Activated CD4-positive, alpha-beta T cell treated with anti-CD3 and anti-CD28 coated beads for 4 hours (primary cell): Measurements from ENCODE around the gene MYO3B.

Source experiments
- DNase-seq, 2 donors: peaks; one replicate each; pipeline ENCODE4 v3.0.0-alpha.2; 2020

The MYO3B gene, protein sequence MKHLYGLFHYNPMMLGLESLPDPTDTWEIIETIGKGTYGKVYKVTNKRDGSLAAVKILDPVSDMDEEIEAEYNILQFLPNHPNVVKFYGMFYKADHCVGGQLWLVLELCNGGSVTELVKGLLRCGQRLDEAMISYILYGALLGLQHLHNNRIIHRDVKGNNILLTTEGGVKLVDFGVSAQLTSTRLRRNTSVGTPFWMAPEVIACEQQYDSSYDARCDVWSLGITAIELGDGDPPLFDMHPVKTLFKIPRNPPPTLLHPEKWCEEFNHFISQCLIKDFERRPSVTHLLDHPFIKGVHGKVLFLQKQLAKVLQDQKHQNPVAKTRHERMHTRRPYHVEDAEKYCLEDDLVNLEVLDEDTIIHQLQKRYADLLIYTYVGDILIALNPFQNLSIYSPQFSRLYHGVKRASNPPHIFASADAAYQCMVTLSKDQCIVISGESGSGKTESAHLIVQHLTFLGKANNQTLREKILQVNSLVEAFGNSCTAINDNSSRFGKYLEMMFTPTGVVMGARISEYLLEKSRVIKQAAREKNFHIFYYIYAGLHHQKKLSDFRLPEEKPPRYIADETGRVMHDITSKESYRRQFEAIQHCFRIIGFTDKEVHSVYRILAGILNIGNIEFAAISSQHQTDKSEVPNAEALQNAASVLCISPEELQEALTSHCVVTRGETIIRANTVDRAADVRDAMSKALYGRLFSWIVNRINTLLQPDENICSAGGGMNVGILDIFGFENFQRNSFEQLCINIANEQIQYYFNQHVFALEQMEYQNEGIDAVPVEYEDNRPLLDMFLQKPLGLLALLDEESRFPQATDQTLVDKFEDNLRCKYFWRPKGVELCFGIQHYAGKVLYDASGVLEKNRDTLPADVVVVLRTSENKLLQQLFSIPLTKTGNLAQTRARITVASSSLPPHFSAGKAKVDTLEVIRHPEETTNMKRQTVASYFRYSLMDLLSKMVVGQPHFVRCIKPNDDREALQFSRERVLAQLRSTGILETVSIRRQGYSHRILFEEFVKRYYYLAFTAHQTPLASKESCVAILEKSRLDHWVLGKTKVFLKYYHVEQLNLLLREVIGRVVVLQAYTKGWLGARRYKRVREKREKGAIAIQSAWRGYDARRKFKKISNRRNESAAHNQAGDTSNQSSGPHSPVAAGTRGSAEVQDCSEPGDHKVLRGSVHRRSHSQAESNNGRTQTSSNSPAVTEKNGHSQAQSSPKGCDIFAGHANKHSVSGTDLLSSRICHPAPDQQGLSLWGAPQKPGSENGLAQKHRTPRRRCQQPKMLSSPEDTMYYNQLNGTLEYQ (N-terminal part only)

DNA sequence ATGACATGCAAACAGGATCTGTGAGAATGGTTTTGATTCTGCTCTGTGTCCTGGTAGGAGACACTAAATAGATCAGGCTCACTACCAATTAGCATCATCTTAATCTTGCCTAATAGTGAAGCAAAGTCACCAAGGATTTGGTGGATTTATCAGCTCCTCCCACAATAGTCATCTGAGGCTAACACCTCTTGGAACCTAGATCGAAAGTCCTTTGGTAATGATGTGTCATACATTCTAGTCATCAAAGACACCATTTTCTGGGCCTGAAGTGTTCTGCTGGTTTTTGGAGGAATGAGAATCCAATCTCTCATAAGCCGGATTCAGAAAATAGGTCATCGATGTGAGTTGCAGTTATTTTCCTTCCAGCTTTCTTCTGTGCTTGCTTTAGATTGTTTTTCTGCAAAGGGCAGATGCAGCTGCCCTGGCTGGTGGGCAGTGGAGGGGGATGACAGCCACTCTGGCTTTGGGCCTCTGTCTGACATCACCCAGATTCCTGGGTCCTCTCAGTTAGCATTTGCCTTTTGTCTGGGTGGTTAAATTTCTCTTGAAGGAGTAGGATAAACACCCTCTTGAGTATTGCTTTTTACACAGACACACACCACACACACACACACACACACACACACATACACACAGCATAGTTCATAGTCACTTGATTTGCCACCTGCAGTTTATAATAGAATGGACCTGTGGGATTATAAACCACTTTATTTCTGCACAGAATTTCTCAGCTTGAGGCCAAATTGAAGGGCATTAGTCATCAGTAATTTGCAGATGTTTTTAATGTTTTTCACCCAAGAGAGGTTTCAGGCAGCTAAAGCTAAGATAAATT lies at the start of gene MYO3B:
Gene MYO3B (plus strand): TSS at position 198 of the 832 bp plus-strand sequence. CDS start 141 bp downstream, at position 339.
- DNase-seq: no peak

DNA sequence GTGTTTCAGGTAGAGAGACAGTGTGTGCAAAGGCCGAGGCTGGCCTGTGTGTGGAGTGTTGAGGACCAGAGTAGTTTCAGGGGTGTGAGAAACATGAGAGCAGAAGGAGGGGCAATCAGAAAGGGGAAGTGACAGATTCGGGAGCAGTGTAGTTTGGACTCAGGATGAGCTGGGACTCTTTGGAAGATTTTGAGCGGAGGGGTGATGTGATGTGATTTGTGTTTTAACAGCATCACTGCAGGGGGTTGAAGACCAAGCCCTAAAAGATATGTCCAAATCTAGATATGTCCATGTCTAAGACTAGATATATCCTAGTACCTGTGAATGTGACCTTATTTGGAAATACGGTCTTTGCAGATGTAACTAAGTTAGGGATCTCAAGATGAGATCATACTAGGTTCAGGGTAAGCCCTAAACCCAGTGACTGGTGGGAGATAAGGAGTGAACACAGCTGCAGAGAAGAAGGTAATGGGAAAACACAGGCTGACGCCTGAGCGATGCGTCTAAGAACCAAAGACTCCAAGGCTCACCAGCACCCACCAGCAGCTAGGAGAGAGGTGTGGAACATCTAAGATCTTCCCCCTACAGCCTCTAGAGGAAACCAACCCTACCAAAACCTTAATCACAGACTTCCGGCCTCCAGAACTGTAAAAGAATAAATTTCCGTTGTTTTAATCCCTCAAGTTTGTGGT lies 38.5 kb upstream of the MYO3B start:
- DNase-seq: no peak

DNA sequence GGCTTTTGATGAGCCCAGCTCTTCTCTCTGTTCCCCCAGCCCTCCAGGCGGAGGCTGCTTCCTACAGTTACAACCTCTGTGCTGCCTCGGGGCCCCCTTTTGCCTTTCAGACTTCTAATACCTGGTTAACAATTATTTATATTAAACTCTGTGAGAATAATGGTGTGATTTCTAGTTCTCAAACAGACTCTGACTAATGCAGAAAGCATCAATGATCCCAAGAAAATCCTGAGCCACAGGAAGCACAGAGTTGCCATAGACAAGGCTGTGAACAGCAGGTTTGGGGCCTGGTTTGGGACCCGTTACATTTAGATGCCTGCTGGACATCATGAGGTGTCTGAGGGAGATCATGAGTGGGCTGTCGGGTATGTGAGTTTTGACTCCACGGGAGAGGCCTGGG lies 37.4 kb upstream of the MYO3B start:
- no peak for DNase-seq

DNA sequence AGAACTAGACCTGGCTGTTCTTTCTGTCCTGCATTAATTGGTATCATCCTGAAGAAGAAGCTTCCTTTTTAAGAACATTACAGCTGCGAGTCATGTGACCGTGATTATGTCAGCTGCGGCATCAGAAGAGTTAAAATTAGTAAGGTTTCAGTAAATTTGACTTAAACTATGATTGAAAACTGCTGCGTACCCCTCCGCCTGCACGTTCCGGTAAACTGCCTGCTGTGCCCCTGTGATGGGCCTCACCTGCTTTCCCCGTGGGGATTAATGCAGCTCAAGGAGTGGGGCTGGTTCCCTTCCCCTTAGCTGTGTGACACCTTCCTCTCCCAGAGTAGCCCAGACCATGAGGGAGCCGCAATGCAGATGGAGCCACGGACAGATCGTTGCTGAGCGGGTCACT lies 36.1 kb upstream of the MYO3B start:
- no peak for DNase-seq

DNA sequence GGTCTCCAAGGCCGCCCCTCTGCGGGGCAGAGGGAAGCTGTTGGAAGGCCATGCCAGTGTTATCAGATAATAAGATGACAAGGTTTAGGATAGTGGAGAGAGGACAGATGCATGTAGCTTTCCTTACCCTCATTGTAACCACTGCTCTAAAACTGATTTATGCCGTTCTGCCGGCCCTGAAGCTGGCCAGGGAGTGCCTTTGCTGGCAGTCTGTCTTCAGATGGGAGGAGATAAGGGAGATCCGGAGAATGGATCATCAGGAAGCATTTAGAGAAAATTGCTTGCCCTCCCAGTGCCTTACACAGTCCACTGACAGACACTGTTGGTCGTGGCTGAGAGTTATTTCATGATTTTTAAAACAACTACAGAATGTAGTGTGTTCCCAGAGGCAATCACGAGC lies 35.4 kb upstream of the MYO3B start:
- DNase-seq: no peak

DNA sequence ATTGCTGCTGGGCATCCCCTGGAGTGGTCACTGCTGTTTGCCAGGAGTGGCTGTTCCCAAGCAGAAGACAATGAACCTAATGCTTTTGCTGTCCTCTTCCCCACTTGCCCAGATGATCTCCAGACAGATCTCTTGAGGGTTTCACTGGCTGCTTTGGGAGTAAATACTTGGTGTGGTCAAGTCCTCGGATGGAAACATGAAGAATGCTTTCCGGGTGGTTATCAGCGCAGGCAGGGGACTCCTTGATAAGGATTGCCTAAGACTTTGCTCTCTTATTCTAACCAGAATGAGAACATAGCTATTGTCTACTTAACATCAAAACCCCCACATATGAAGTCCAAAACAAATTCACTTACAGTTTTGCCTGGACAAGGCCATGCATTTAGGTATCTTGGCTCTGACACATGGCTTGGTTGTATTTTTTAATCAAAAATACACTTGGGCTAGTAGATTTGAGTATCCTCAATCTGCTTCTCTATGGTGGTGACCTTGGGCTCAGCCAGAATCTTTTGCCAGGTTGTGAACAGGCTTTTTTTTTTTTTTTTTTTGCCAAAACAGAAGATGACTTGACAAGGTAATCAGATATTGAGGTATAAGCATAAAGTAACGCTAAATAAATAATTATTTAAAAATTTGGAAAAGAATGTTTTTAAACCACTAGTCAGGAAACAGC lies 34.8 kb upstream of the MYO3B start:
- DNase-seq: no peak

DNA sequence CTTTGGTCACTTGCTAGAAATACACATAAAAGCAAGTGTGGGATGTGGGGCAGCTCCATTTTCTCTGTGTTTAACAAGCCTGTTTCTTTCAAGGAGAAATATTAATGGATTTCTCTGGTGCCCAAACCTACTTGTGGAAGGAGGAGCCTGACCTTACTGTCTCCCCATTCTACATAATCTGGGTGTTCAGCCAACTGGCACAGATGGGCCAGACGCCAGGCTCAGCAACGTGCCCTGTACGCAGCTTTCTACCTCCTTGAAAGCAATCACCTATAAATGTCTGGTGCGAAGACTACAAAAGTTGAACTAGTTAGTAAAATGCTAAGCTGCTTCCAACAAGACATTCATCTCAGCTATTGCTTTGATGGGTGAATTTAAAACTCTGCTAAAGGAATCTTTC lies 33.2 kb upstream of the MYO3B start:
- no peak for DNase-seq

DNA sequence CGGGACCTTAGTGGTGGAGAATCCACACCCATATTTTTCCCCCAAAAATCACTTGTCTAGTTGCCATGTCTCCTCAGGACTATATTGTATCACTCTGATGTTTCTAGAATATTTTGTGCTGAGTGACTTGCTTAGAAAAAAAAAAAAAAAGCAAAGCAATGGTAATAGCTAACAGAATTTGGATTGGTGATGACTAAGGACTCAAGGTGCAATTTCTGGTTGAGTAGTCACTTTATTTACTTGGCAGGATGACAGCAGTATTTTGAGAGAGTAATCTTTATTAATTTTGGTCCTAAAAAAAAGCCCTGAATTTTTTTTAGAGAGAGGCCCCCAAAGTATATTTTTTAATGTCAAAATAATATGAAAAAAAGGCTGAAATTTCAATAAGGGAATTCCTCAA lies 32.8 kb upstream of the MYO3B start:
- no peak for DNase-seq

DNA sequence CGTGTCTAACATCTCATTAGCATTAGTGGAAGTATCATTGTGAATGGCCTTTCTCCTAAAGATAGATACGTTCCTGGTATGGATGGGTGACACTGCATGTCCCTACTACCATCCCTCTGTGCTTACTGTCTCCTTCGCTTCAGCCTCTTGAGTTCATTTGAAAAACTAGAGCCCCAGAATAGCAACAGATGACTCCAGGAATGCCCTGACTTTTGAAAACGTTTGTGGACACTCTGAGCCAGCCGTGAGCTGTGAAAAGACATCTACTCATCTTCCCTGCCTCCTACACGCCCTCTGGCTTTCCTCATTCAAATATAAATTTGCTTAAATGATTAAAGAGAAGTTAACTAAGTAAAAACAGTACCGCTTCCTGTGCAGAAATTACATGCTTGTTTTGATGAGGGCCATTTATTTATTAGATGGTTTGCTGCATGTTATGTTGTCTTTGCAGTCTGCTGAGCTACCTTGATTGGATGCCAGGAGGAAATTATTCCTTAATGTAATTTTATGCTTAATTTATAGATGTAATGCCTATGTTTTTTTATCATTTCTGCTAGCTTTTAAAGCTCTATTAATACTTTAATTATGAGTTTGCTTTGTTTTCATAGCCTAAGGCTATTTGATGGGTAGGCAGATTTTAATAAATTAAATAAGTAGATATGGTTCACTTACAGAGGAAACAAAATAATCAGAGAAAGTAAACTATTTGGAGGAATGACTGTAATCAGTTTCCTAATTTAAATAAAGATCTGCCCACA lies 32.1 kb upstream of the MYO3B start:
- no peak for DNase-seq

DNA sequence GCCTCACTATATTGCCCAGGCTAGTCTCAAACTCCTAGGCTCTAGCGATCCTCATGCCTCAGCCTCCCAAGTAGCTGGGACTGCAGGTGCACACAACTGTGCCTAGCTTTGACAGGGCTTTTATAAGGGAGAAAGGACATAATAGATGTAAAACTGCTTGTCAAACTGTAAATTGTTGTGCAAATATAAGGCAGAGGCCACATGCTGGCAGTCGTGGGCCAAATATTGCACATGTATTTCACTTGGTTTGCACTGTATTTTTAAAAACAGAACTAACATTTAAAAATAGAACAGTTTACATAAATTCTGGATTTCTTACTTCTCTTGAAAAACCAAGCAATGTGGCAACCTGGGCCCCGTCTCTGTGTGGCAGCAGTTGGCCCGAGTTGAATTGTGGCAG lies 31.2 kb upstream of the MYO3B start:
- DNase-seq: no peak

DNA sequence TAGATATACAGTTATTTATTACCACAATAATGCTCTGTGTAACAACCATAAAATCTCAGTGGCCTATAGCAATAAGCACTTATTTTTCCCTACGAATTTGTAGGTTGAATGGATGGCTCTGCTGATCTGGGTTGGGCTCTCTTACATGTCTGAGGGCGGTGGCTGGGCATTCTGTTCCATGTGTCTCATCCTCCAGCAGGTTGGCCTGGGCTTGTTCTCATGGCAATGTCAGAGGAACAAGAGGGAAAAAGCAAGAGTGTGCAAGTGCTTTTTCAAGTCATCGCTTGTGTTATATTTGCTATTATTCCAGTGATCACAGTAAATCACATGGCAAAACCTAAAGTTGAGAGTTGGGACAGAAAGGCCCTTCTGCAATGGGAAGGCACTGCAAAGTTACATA lies 30.4 kb upstream of the MYO3B start:
- no peak for DNase-seq

DNA sequence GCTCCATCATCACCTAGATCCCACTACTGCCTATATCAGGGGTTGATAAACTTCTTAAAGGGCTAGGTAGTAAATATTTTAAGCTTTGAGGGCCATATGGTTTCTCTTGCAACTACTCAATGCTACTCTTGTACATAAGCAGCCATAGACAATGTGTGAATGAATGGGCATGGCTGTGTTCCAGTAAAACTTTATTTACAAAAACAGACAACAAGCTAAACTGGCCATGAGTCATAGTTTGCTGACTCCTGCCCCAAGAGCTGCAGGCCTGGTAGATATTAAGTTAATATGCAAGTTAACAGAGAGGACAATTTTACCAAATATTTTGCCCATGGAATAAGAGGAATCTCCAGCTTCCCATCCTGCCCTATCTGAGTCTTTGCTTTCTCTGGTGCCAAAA lies 29.8 kb upstream of the MYO3B start:
- DNase-seq: no peak

DNA sequence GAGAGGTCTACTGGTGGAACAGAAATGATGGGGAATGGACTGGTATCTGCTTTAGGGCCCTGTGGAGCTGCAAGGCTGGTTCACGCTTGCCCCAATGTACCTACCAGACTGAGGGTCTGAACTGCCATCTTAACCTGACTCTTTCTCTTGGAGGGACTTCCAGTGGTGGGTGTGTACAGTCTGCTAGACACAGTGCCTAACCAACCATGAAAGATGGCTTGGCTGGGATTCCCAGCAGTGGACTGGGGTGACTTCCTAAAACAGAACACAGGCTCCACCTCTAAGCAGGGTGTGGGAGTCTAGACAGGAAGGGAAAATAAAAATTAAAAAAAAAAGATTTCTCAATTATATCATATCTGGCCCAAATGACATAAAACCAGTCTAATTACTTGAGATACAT lies 25.5 kb upstream of the MYO3B start:
- DNase-seq: no peak

DNA sequence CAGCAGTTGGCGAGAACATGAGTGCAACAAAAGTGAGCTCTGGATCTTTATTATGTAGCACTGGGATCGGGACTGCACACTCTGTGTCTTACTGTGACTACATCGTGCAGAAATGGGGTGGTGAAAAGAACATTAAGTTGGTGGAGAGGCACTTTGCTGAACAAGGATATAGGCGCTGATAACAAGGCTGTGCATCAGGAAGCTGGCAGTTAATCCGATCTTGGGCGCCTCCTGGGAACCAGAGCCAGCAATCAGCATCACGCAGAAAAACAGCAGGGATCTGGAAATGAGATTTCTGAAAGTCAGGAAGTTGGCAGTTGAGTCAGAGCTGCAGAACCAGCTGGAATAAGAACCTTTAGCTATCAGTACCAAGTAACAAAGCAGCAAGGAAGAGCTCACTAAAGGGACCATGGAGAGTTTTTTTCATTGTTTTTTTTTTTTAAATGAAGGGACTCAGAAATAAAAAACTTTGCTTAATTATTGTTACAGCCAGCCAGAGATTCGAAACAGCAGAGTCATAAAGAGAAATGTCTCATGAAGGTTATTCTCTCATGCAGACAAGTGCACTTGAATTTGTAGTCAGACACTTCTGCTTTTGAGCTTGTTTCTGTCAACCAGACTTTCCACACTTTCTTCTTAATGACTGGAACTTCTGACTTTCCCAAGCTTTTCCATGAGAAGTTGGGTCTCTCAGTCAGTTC lies 22.8 kb upstream of the MYO3B start:
- no peak for DNase-seq

DNA sequence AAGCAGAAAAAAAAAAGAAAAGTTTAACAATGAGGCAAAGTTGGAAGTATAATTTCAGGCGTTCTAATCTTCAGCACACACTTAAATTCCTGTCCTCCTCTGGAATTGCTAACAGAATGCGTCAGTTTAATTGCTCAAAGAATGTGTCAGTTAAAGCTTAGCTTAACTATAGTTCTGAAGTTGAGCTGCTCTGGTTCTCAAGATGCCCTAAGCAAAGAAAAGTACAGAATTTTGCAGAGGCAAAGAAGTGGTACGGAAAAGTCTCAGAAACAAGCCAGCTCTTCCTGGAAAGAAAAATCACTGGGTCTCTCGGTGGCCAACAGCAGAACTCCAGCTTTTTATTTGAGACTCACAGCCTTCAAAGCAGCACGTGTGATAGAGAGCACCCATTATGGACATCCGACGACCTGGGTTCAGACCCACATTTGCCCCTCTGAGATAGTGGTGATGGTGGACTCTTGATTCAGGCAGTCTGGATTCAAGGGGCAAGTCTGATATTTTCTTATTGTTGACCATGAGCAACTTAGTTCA lies 22.2 kb upstream of the MYO3B start:
- DNase-seq: no peak

DNA sequence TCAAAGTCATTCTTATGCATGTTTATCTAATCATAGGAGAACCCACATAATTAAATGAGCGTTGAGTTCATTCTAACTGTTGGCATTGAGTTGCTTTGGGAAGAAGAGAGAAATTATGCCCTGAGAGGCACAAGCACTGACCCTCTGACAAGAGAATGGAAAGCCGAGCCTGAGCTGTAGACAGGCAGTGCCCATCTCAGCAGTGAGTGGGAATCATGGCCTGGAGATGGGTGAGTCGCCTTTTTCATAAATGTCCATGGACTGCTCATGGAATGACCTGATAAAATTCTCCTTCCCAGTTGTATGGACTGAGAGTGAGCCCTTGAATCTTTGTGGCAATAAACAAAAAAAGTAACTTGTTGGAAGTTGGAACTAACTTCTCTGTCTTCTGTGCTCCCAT lies 21.4 kb upstream of the MYO3B start:
- no peak for DNase-seq

DNA sequence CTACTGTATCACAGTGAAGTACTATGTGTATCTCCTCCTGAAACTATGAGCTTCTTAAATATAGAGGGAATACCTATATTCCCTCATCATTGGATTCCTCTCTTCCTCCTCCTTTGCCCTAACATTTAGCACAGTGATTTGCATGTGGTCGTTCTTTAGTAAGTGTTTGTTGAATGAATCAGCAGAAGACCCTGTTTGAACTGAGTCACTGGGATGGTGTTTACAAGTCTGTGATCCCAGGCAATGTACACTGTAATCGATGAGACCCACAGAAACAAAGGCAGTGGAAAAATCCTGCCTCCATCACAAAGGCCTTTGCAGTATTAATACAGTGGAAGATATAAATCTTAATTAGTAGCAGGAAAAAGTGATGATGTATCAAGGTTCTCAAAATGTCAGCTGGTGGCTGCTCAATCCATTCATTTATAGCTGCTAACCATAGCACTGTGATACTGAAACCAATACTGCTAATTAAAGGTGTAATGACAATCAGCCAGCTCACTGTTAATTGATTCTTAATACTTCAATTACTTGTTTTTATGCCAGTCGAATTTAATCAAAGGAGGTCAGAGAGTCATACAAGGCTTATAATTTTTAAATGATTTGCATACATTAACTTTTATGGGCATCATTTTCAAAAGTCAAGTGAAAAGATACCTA lies 20.8 kb upstream of the MYO3B start:
- no peak for DNase-seq

DNA sequence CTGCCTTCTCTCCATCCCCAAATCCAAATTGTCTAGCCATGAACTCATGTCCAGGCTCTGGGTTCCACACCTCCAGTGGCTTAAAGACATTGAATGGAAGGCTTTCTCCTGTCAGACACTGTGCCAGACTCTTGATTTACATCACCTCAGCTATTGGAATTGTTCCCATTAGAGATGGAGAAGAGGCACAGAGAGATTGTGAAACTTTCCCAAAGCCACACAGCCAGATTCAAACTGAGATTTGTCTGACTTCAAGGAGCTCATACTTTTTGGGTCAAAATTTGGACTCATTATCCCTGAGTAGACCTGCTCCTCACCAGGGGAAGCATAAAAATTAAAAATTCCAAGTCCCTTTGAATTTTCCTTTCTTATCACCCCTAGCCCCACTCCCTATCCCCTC lies 18.9 kb upstream of the MYO3B start:
- no peak for DNase-seq
